Heart left ventricle (tissue), 13 donors: ENCODE results near the gene ST3GAL2.

Experiments
- POLR2A ChIP-seq, 2 donors: fragments of 450-650 bp; IDR thresholded peaks; one replicate each; pipeline ENCODE4 v1.6.1; 2017; ENCODE audit warnings: antibody characterized with exemption in 2 of 2, mild to moderate bottlenecking in 2 of 2, moderate library complexity in 2 of 2
- TF ChIP-seq, protein P1 (sequence below), 12 donors: fragments of 200-600 bp; sonication (generic) in 4 of 12; IDR thresholded peaks; one replicate each; pipeline versions ENCODE4 v1.5.0 to v1.8.0; 2018 to 2022; ENCODE audit warnings: antibody characterized with exemption in 12 of 12, mild to moderate bottlenecking in 5 of 12
- donor health status: ischemic (EF 13 %, LVEDD 7.1; RV severe dilation, severe dysfunction).
- donor health status: DM: no; HTN: yes; CAD: no.
- donor health status: DM: no; HTN: no; CAD: no.
- donor health status: ischemic (EF 25% LVEDD 6.9; RV normal size, moderate dysfunction).
- donor health status: ischemic (EF 25% LVEDD 5.7; RV mildly dilated, moderate dysfunction).
- donor health status: ischemic (EF 35%, LVEDD 5.7; RV mildly dilated, moderate dysfunction).
- donor health status: nonischemic (EF 11% LVEDD 7.7; RV severe dilation, severe dysfunction).
- donor health status: DM: yes; HTN: yes; CAD: no.
- donor health status: PGD.
- donor health status: ischemic (EF 29% LVEDD 5.4; RV normal size, mild dysfunction).
- donor health status: nonischemic (EF 23%, LVEDD 6.1; RV moderate dilation, normal function).

DNA sequence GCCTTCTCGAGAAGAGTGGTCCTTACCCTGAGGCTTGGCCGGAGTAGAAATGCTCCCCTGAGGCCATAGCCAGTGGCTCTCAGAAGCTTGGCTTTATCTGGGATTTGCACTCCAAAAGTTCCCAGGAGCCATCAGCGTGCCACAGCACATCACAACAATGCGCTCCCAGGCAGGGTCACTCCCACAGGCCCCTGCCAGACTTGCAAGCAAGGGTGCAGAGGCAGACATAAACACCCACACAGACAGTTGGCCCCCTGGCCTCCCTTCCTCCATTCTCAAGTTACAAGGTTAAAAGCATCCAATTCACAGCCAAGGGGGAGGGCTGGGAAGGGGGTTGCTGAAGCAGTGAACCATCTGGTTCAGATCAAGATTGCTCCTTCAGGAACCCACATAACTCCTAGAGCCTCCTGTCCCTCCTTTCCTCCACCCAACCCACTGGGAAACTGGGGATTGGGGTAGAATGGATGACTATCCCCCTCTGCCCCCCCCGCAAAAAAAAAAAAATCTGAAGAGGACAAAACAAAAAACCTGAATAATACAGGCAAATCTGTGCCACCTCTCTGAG lies 1.8 kb downstream of the ST3GAL2 start:
- TF ChIP-seq, protein P1, sequence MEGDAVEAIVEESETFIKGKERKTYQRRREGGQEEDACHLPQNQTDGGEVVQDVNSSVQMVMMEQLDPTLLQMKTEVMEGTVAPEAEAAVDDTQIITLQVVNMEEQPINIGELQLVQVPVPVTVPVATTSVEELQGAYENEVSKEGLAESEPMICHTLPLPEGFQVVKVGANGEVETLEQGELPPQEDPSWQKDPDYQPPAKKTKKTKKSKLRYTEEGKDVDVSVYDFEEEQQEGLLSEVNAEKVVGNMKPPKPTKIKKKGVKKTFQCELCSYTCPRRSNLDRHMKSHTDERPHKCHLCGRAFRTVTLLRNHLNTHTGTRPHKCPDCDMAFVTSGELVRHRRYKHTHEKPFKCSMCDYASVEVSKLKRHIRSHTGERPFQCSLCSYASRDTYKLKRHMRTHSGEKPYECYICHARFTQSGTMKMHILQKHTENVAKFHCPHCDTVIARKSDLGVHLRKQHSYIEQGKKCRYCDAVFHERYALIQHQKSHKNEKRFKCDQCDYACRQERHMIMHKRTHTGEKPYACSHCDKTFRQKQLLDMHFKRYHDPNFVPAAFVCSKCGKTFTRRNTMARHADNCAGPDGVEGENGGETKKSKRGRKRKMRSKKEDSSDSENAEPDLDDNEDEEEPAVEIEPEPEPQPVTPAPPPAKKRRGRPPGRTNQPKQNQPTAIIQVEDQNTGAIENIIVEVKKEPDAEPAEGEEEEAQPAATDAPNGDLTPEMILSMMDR (IDR thresholded peaks at IDR 0.05), result no peak
- TF ChIP-seq POLR2A (IDR thresholded peaks at IDR 0.05), result no peak
